Neural progenitor cell (in vitro differentiated cells): ENCODE measurements around the gene MYPN. TPM values are rescaled to one million over a fixed set of nuclear protein-coding genes. Genes with fewer than 3 reads are reported as not detected.

Experiments
- DNase-seq: peaks from one replicate; pipeline ENCODE4 v3.0.0-alpha.2; 2016; ENCODE audit warnings: low spot score
- H2AFZ ChIP-seq: fragments of 200-600 bp; sonication (generic); replicated peaks from 2 replicates; pipeline ENCODE4 v1.6.1; 2016; ENCODE audit warnings: antibody characterized with exemption
- H3F3A ChIP-seq: fragments of 200-600 bp; sonication (generic); 2 replicates; pipeline ENCODE4 v1.6.1; 2016; ENCODE audit warnings: antibody characterized with exemption, low read depth
- H3K27ac ChIP-seq: fragments of 200-600 bp; sonication (generic); 2 replicates; pipeline ENCODE4 v1.5.1; 2016; ENCODE audit warnings: mild to moderate bottlenecking
- H3K27me3 ChIP-seq: fragments of 200-600 bp; sonication (generic); 2 replicates; pipeline ENCODE4 v1.6.1; 2016; ENCODE audit warnings: mild to moderate bottlenecking, moderate library complexity
- H3K36me3 ChIP-seq: fragments of 200-600 bp; sonication (generic); 2 replicates; pipeline ENCODE4 v1.5.1; 2016
- H3K4me1 ChIP-seq: fragments of 200-600 bp; sonication (generic); 2 replicates; pipeline ENCODE4 v1.6.1; 2016; ENCODE audit warnings: mixed run types
- H3K4me2 ChIP-seq: fragments of 200-600 bp; sonication (generic); 2 replicates; pipeline ENCODE4 v1.6.1; 2016
- H3K4me3 ChIP-seq: fragments of 200-600 bp; sonication (generic); 2 replicates; pipeline ENCODE4 v1.5.1; 2016
- H3K79me2 ChIP-seq: fragments of 200-600 bp; sonication (generic); 2 replicates; pipeline ENCODE4 v1.6.1; 2016; ENCODE audit warnings: low read depth
- H3K9ac ChIP-seq: fragments of 200-600 bp; sonication (generic); 2 replicates; pipeline ENCODE4 v1.6.1; 2016
- H3K9me3 ChIP-seq: fragments of 200-600 bp; sonication (generic); 2 replicates; pipeline ENCODE4 v1.5.1; 2016; ENCODE audit warnings: low read depth
- H4K20me1 ChIP-seq: fragments of 200-600 bp; sonication (generic); 2 replicates; pipeline ENCODE4 v1.6.1; 2016; ENCODE audit warnings: low read depth
- H3K27ac Mint-ChIP-seq: 3 replicates; pipeline ENCODE4 v1.8.0; 2021; ENCODE audit warnings: mixed read lengths
- H3K27me3 Mint-ChIP-seq: 2 replicates; pipeline ENCODE4 v1.8.0; 2022; ENCODE audit warnings: low read depth, mild to moderate bottlenecking, inconsistent platforms, moderate library complexity, mixed read lengths; ENCODE audit not compliant: insufficient read depth
- H3K36me3 Mint-ChIP-seq: 3 replicates; pipeline ENCODE4 v1.8.0; 2021; ENCODE audit warnings: mixed read lengths
- H3K4me1 Mint-ChIP-seq: 3 replicates; pipeline ENCODE4 v1.8.0; 2021; ENCODE audit warnings: mixed read lengths
- H3K4me3 Mint-ChIP-seq: 3 replicates; pipeline ENCODE4 v1.8.0; 2021; ENCODE audit warnings: mild to moderate bottlenecking, moderate library complexity, mixed read lengths
- H3K9me3 Mint-ChIP-seq: 3 replicates; pipeline ENCODE4 v1.8.0; 2020; ENCODE audit warnings: mixed read lengths
- EZH2 ChIP-seq: fragments of 200-600 bp; sonication (generic); IDR thresholded peaks from 2 replicates; pipeline ENCODE4 v1.6.1; 2017; ENCODE audit warnings: antibody characterized with exemption, mild to moderate bottlenecking, moderate library complexity
- EZH2phosphoT487 ChIP-seq: fragments of 200-600 bp; sonication (generic); IDR thresholded peaks from 2 replicates; pipeline ENCODE4 v1.6.1; 2017; ENCODE audit warnings: antibody characterized with exemption
- total RNA-seq: library from RNA; depleted of rRNA; stranded (reverse); fragments of >200 nt; gene quantifications from 2 replicates; pipeline ENCODE4 v1.2.3, GENCODE V29; 2015; ENCODE audit warnings: low replicate concordance
- TF ChIP-seq, protein P1 (sequence below): fragments of 200-600 bp; sonication (generic); IDR thresholded peaks from 2 replicates; pipeline ENCODE4 v1.5.1; 2017; ENCODE audit warnings: antibody characterized with exemption, mild to moderate bottlenecking

Gene MYPN
- total RNA-seq, 1 donor from 2014 or later: not detected

- Histone ChIP-seq H3K4me2 (peak overlapping the region; percentile 87), H2AFZ (no peak overlapping the region), H3K4me3 (peak overlapping the region; percentile 91), H4K20me1 (peaks cover 5% of the 10 kb centered on the region), H3K79me2 (peaks cover 62% of the 10 kb centered on the region), H3K27ac (peak overlapping the region; percentile 95), H3K9ac (peak overlapping the region; percentile 84), H3K4me1 (peaks cover 30% of the 10 kb centered on the region), H3F3A (peaks cover 22% of the 10 kb centered on the region), H3K9me3 (no peaks in the 10 kb centered on the region), H3K27me3 (no peaks in the 10 kb centered on the region), H3K36me3 (no peaks in the 10 kb centered on the region)
- no peak for DNase-seq
- H3K9me3 Mint-ChIP-seq: no peaks in the 10 kb centered on the region
- peak overlapping the region; percentile 5 for H3K27ac Mint-ChIP-seq
- peaks cover 9% of the 10 kb centered on the region for H3K36me3 Mint-ChIP-seq
- H3K27me3 Mint-ChIP-seq: no peaks in the 10 kb centered on the region
- peak overlapping the region; percentile 98 for H3K4me3 Mint-ChIP-seq
- TF ChIP-seq, protein P1, sequence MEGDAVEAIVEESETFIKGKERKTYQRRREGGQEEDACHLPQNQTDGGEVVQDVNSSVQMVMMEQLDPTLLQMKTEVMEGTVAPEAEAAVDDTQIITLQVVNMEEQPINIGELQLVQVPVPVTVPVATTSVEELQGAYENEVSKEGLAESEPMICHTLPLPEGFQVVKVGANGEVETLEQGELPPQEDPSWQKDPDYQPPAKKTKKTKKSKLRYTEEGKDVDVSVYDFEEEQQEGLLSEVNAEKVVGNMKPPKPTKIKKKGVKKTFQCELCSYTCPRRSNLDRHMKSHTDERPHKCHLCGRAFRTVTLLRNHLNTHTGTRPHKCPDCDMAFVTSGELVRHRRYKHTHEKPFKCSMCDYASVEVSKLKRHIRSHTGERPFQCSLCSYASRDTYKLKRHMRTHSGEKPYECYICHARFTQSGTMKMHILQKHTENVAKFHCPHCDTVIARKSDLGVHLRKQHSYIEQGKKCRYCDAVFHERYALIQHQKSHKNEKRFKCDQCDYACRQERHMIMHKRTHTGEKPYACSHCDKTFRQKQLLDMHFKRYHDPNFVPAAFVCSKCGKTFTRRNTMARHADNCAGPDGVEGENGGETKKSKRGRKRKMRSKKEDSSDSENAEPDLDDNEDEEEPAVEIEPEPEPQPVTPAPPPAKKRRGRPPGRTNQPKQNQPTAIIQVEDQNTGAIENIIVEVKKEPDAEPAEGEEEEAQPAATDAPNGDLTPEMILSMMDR: no peak
- TF ChIP-seq EZH2: no peak
- peaks cover 30% of the 10 kb centered on the region for H3K4me1 Mint-ChIP-seq
Measured at GRCh38 chr10:68073631-68074030, 35.7 kb upstream of the MYPN start.

DNA sequence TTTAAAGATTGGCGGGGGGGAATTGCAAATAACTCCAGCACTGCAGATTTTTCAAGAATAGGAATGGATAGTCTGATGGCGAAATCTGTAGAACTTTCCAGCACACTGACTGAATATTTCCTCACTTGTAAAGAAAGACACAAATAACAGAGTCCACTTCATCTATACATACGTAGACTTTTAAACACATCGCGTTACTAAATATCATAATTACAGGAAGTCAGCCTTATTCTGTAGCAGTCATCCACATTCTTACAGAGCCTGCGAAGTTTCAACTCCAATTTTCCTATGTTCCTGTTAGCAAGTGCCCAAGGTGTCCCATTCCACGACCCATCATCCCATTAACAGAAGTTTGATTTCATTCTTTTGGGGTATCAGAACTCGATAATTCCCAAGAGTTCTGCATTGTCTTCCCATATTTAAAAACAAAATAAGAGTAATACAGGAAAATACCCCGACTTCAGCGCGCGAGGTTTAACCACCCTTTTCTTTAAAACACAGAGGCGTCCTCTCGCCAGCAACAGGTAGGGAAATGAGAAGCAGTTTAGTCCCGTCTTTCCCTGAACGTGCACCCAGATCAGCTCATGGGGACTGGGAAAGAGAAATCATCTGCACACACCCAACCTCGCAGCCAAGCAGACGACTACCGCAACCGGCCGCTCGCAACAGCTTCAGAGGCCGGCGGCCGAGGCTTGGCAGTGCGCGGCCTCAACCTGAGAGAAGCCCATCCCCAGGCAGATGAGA lies 35.1 kb upstream of the MYPN start:
- Mint-ChIP-seq H3K9me3 (no peaks in the 10 kb centered on the region), H3K27me3 (no peaks in the 10 kb centered on the region), H3K36me3 (peaks cover 8% of the 10 kb centered on the region), H3K4me1 (peaks cover 30% of the 10 kb centered on the region), H3K27ac (peak overlapping the region; percentile 5), H3K4me3 (peak overlapping the region; percentile 98)
- DNase-seq: no peak
- peak overlapping the region; percentile 84 for H3K9ac ChIP-seq
- TF ChIP-seq EZH2 (no peak), EZH2phosphoT487 (no peak)
- TF ChIP-seq, protein P1: no peak
- peak overlapping the region; percentile 95 for H3K27ac ChIP-seq
- H3F3A ChIP-seq: peaks cover 22% of the 10 kb centered on the region
- H3K27me3 ChIP-seq: no peaks in the 10 kb centered on the region
- peaks cover 56% of the 10 kb centered on the region for H3K79me2 ChIP-seq
- H3K9me3 ChIP-seq: no peaks in the 10 kb centered on the region
- peaks cover 5% of the 10 kb centered on the region for H4K20me1 ChIP-seq
- H3K4me2 ChIP-seq: peak overlapping the region; percentile 87
- peak overlapping the region; percentile 91 for H3K4me3 ChIP-seq
- no peaks in the 10 kb centered on the region for H3K36me3 ChIP-seq
- H2AFZ ChIP-seq: peak overlapping the region; percentile 64
- peaks cover 30% of the 10 kb centered on the region for H3K4me1 ChIP-seq

- Mint-ChIP-seq H3K4me1 (peaks cover 30% of the 10 kb centered on the region), H3K27ac (peak within 1 kb of the TSS; percentile 66), H3K36me3 (peaks cover 7% of the 10 kb centered on the region), H3K4me3 (peak within 1 kb of the TSS; percentile 98), H3K27me3 (no peaks in the 10 kb centered on the region), H3K9me3 (no peaks in the 10 kb centered on the region)
- no peaks in the 10 kb centered on the region for H3K27me3 ChIP-seq
- TF ChIP-seq EZH2phosphoT487: no peak
- DNase-seq: peak; percentile 96
- peak within 1 kb of the TSS; percentile 84 for H3K9ac ChIP-seq
- H2AFZ ChIP-seq: peak within 1 kb of the TSS; percentile 97
- H3K4me1 ChIP-seq: peaks cover 30% of the 10 kb centered on the region
- H3K36me3 ChIP-seq: no peaks in the 10 kb centered on the region
- peaks cover 22% of the 10 kb centered on the region for H3F3A ChIP-seq
- H3K4me2 ChIP-seq: peak within 1 kb of the TSS; percentile 87
- no peaks in the 10 kb centered on the region for H3K9me3 ChIP-seq
- H4K20me1 ChIP-seq: peaks cover 5% of the 10 kb centered on the region
- peak within 1 kb of the TSS; percentile 95 for H3K27ac ChIP-seq
- peak within 1 kb of the TSS; percentile 91 for H3K4me3 ChIP-seq
- H3K79me2 ChIP-seq: peaks cover 48% of the 10 kb centered on the region
Measured at GRCh38 chr10:68074775-68075549, 34.3 kb upstream of the MYPN start, which contains the start of gene HERC4. Gene HERC4, minus strand, starts transcription at chr10:68075283. Its CDS starts 2,175 bp downstream, at chr10:68073108.
